ENCODE data around the gene CFAP53.
"Not testable (repeated sequence)": the region's sequence is repeated elsewhere in the genome, so short reads cannot be mapped to it uniquely, and the experiment has no call there.

Gene CFAP53

DNA sequence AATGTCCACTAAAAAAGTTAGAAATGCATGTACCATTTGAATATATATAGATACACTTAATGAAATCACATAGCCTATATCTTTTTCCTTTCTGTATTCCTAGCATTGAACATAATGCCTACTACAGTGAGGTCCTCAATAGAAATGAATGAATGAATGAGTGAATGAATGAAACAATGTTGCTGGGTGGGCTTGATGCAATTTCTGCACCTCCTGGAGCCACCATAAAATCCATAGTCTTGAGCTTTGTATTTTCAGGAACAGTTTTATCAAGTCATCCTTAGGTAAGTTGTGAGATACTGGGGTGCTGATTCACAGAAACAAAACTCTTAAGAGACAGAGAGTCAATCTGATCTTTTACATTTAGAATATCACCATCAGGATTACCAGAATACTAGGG is 3.3 kb downstream of the CFAP53 start:
- Histone ChIP-seq H3K4me1 (ENCODE audit: insufficient read depth, low read length) (no peaks in the 10 kb centered on the region), H3K9ac (ENCODE audit: low read depth, low read length) (no peak overlapping the region), H3K9me3 (ENCODE audit: control insufficient read depth, insufficient read depth, low read length) (no peaks in the 10 kb centered on the region)

DNA sequence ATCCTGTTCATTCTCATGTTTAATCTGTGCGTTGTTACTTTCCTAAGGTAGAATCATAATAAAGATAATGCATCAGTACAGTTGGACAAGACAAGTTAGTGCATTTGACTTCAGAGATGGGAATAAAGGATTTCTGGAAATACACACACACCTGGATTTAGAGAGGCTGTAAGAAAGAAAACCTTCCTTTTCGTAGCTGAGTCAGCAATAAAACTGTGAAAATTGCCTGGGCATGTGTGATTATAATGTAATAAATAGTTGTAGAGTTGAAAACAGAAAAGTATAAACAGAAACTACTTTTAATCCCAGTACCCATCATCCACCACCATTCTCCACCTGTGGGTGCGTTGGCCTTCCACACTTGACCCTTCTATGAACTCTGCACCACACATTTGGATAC is 15.4 kb downstream of the CFAP53 start:
- no peaks in the 10 kb centered on the region; the same call in 1 of the 2 replicates for H3K9me3 ChIP-seq (ENCODE audit: control insufficient read depth, insufficient read depth, low read length)
- no peaks in the 10 kb centered on the region for H3K36me3 ChIP-seq (ENCODE audit: insufficient read depth, low read length)
- H3K9ac ChIP-seq (ENCODE audit: low read depth, low read length): no peak overlapping the region
- peaks cover 10% of the 10 kb centered on the region for H3K4me1 ChIP-seq (ENCODE audit: insufficient read depth, low read length)

More for the DNA sequence above, 3.3 kb downstream of the CFAP53 start:
- no peaks in the 10 kb centered on the region for H3K36me3 ChIP-seq (ENCODE audit: insufficient read depth, low read length)

GRCh38 chr18:50249576-50249975 is 16.7 kb downstream of the CFAP53 start:
- no peak overlapping the region for H3K9ac ChIP-seq (ENCODE audit: low read depth, low read length)
- no peaks in the 10 kb centered on the region for H3K9me3 ChIP-seq (ENCODE audit: control insufficient read depth, insufficient read depth, low read length)
- H3K4me1 ChIP-seq (ENCODE audit: insufficient read depth, low read length): peaks cover 10% of the 10 kb centered on the region
- H3K36me3 ChIP-seq (ENCODE audit: insufficient read depth, low read length): no peaks in the 10 kb centered on the region

DNA sequence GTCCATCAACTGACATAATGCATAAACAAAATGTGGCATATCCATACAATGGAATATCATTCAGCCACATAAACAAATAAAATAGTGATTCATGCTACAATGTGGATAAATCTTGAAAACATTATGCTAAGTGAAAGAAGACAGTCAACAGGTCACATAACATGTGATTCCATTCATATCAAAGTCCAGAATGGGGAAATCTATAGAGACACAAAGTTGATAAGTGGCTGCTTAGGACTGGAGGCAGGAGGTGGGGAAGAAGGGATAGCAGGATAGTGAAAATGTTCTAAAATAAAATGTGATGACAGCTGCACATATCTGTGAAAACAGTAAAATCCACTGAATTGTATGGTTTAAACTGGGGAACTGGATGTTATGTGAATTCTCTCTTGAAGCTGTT is 18.7 kb downstream of the CFAP53 start:
- H3K4me1 ChIP-seq (ENCODE audit: insufficient read depth, low read length): peaks cover 10% of the 10 kb centered on the region
- no peaks in the 10 kb centered on the region for H3K36me3 ChIP-seq (ENCODE audit: insufficient read depth, low read length)
- H3K9ac ChIP-seq (ENCODE audit: low read depth, low read length): no peak overlapping the region
- H3K9me3 ChIP-seq (ENCODE audit: control insufficient read depth, insufficient read depth, low read length): no peaks in the 10 kb centered on the region

GRCh38 chr18:50241768-50242167 is 24.5 kb downstream of the CFAP53 start:
- not testable (repeated sequence) for H3K9ac ChIP-seq (ENCODE audit: low read depth, low read length); H3K4me1 ChIP-seq (ENCODE audit: insufficient read depth, low read length); H3K9me3 ChIP-seq (ENCODE audit: control insufficient read depth, insufficient read depth, low read length); H3K36me3 ChIP-seq (ENCODE audit: insufficient read depth, low read length)

GRCh38 chr18:50240080-50240563 is 26.2 kb downstream of the CFAP53 start:
- H3K36me3 ChIP-seq (ENCODE audit: insufficient read depth, low read length): no peaks in the 10 kb centered on the region
- no peaks in the 10 kb centered on the region for H3K4me1 ChIP-seq (ENCODE audit: insufficient read depth, low read length)
- peaks cover 5% of the 10 kb centered on the region; the same call in 1 of the 2 replicates for H3K9me3 ChIP-seq (ENCODE audit: control insufficient read depth, insufficient read depth, low read length)
- no peak overlapping the region for H3K9ac ChIP-seq (ENCODE audit: low read depth, low read length)

DNA sequence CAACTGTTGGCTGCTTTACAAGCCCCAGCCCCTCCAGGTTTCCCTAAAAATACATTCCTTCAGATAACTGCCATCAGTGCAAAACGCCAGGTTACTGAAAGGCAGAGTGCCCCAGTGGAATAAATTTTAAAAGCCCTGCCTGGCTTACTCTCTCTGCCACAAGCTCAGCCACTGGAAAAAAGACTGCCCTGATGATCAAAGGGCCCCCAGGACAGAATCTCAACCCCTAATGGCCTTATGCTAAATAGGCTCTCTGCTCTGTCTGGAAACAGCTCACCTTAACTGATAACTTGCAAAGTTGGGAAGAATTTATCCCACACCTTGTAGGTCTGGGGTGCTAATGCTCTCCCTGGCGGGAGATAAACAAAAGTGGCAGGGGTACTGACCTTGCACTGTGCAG is 33.9 kb downstream of the CFAP53 start:
- Histone ChIP-seq H3K9ac (ENCODE audit: low read depth, low read length) (no peak overlapping the region), H3K9me3 (ENCODE audit: control insufficient read depth, insufficient read depth, low read length) (no peaks in the 10 kb centered on the region)

GRCh38 chr18:50231621-50232020 is 34.7 kb downstream of the CFAP53 start:
- Histone ChIP-seq H3K36me3 (ENCODE audit: insufficient read depth, low read length) (no peaks in the 10 kb centered on the region), H3K9me3 (ENCODE audit: control insufficient read depth, insufficient read depth, low read length) (no peaks in the 10 kb centered on the region), H3K9ac (ENCODE audit: low read depth, low read length) (no peak overlapping the region), H3K4me1 (ENCODE audit: insufficient read depth, low read length) (no peaks in the 10 kb centered on the region)

More for the DNA sequence above, 33.9 kb downstream of the CFAP53 start:
- Histone ChIP-seq H3K36me3 (ENCODE audit: insufficient read depth, low read length) (no peaks in the 10 kb centered on the region), H3K4me1 (ENCODE audit: insufficient read depth, low read length) (no peaks in the 10 kb centered on the region)

- H3K9me3 ChIP-seq (ENCODE audit: control insufficient read depth, insufficient read depth, low read length); H3K9ac ChIP-seq (ENCODE audit: low read depth, low read length); H3K36me3 ChIP-seq (ENCODE audit: insufficient read depth, low read length); H3K4me1 ChIP-seq (ENCODE audit: insufficient read depth, low read length): not testable (repeated sequence)
Observed at GRCh38 chr18:50220249-50220648, 46.0 kb downstream of the CFAP53 start.

DNA sequence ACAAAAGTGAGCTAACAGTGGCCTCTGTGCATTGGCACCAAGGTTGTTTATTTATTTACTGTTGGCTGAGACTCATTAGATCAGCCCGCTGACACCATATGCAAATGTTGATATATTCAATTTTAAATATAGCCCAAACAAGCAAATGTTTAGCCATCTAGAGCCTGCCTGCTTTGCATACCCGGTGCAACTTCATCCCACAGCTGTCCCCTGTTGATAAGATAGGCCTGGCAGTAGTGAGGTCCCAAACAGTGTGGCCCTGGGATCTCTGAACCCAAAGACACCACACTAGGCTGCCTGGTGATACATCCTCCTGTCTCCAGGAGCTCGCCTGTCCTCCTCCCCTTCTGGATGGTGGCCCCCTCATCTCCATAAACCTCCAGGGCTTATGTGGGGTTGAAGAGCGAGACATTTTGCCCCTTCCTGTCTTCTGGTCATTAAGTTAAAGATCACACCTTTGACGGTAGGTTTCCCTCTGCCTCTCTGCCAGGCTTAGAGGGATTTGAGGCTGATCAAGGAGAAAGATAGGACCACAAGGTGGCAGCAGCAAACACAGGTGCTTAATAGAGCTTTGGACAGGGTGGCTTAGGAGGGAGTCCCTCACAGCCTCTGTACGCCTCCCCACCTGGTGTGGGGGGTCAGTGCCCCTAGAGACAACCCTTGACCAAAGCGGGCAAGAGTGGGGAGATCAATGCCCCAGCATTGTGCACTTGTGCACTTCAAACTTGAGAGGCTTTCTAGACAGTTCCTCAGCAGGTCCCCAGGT is 47.7 kb downstream of the CFAP53 start:
- H3K4me1 ChIP-seq (ENCODE audit: insufficient read depth, low read length): no peaks in the 10 kb centered on the region
- no peaks in the 10 kb centered on the region for H3K9me3 ChIP-seq (ENCODE audit: control insufficient read depth, insufficient read depth, low read length)
- H3K9ac ChIP-seq (ENCODE audit: low read depth, low read length): no peak overlapping the region
- no peaks in the 10 kb centered on the region for H3K36me3 ChIP-seq (ENCODE audit: insufficient read depth, low read length)

- Histone ChIP-seq H3K9ac (ENCODE audit: low read depth, low read length) (no peak overlapping the region), H3K9me3 (ENCODE audit: control insufficient read depth, insufficient read depth, low read length) (no peaks in the 10 kb centered on the region), H3K4me1 (ENCODE audit: insufficient read depth, low read length) (no peaks in the 10 kb centered on the region), H3K36me3 (ENCODE audit: insufficient read depth, low read length) (no peaks in the 10 kb centered on the region)
Observed at GRCh38 chr18:50209311-50209710, 57.0 kb downstream of the CFAP53 start.

GRCh38 chr18:50207722-50208121 is 58.6 kb downstream of the CFAP53 start:
- H3K9me3 ChIP-seq (ENCODE audit: control insufficient read depth, insufficient read depth, low read length): no peaks in the 10 kb centered on the region
- H3K4me1 ChIP-seq (ENCODE audit: insufficient read depth, low read length): no peaks in the 10 kb centered on the region
- no peak overlapping the region for H3K9ac ChIP-seq (ENCODE audit: low read depth, low read length)
- H3K36me3 ChIP-seq (ENCODE audit: insufficient read depth, low read length): no peaks in the 10 kb centered on the region

GRCh38 chr18:50203801-50204604 is 62.3 kb downstream of the CFAP53 start:
- no peak overlapping the region; the same call in 1 of the 2 replicates for H3K9ac ChIP-seq (ENCODE audit: low read depth, low read length)
- no peaks in the 10 kb centered on the region for H3K9me3 ChIP-seq (ENCODE audit: control insufficient read depth, insufficient read depth, low read length)
- no peaks in the 10 kb centered on the region for H3K4me1 ChIP-seq (ENCODE audit: insufficient read depth, low read length)
- H3K36me3 ChIP-seq (ENCODE audit: insufficient read depth, low read length): no peaks in the 10 kb centered on the region

- no peak overlapping the region for H3K9ac ChIP-seq (ENCODE audit: low read depth, low read length)
- H3K36me3 ChIP-seq (ENCODE audit: insufficient read depth, low read length): no peaks in the 10 kb centered on the region
- H3K4me1 ChIP-seq (ENCODE audit: insufficient read depth, low read length): no peaks in the 10 kb centered on the region
- H3K9me3 ChIP-seq (ENCODE audit: control insufficient read depth, insufficient read depth, low read length): no peaks in the 10 kb centered on the region
Observed at GRCh38 chr18:50201476-50202018, 64.7 kb downstream of the CFAP53 start.

Data from ES-I3 (cell line).